Astrocyte (in vitro differentiated cells and primary cell): Measurements from ENCODE around the gene FBXL14. TPM values are rescaled to one million over a fixed set of nuclear protein-coding genes. Genes with fewer than 3 reads are reported as not detected.

ENCODE experiments used
- DNase-seq: peaks from one replicate; pipeline ENCODE4 v3.0.0-alpha.2; 2010; ENCODE audit warnings: low read depth
- FAIRE-seq: peaks from 2 replicates; lab custom pipeline; 2011; peaks lifted over from hg19 to GRCh38; lab: Jason Lieb, UNC
- H2AFZ ChIP-seq: 2 replicates; pipeline ENCODE4 v1.6.0; 2012; ENCODE audit warnings: low read depth, low read length, inconsistent platforms
- H3K27ac ChIP-seq: 2 replicates; pipeline ENCODE4 v1.5.1; 2011; ENCODE audit warnings: low read depth, low read length, inconsistent platforms
- H3K27me3 ChIP-seq: 2 replicates; pipeline ENCODE4 v1.6.0; 2011; ENCODE audit warnings: low read length, inconsistent platforms; ENCODE audit not compliant: insufficient read depth
- H3K36me3 ChIP-seq: 2 replicates; pipeline ENCODE4 v1.5.1; 2011; ENCODE audit warnings: low read length, inconsistent platforms; ENCODE audit not compliant: insufficient read depth
- H3K4me1 ChIP-seq: 2 replicates; pipeline ENCODE4 v1.5.1; 2011; ENCODE audit warnings: low read length, inconsistent platforms; ENCODE audit not compliant: insufficient read depth
- H3K4me2 ChIP-seq: 2 replicates; pipeline ENCODE4 v1.6.0; 2012; ENCODE audit warnings: low read length, inconsistent platforms
- H3K4me3 ChIP-seq: 2 replicates; pipeline ENCODE4 v1.5.1; 2011; ENCODE audit warnings: low read depth, mild to moderate bottlenecking, low read length, inconsistent platforms; ENCODE audit not compliant: insufficient read depth
- H3K79me2 ChIP-seq: 2 replicates; pipeline ENCODE4 v1.6.0; 2012; ENCODE audit warnings: mild to moderate bottlenecking, low read length, inconsistent platforms; ENCODE audit not compliant: insufficient read depth
- H3K9ac ChIP-seq: 2 replicates; pipeline ENCODE4 v1.6.0; 2012; ENCODE audit warnings: mild to moderate bottlenecking, low read length, inconsistent platforms
- H3K9me3 ChIP-seq: 2 replicates; pipeline ENCODE4 v1.5.1; 2012; ENCODE audit warnings: low read depth, mild to moderate bottlenecking, low read length, inconsistent platforms; ENCODE audit not compliant: insufficient read depth
- H4K20me1 ChIP-seq: 2 replicates; pipeline ENCODE4 v1.6.0; 2012; ENCODE audit warnings: low read length, inconsistent platforms; ENCODE audit not compliant: insufficient read depth
- H3K27ac Mint-ChIP-seq: one replicate; pipeline ENCODE4 v1.8.0; 2021; ENCODE audit warnings: mild to moderate bottlenecking, mixed read lengths; ENCODE audit not compliant: unreplicated experiment
- H3K27me3 Mint-ChIP-seq: one replicate; pipeline ENCODE4 v1.8.0; 2021; ENCODE audit warnings: low read depth, mixed read lengths; ENCODE audit not compliant: unreplicated experiment
- H3K36me3 Mint-ChIP-seq: one replicate; pipeline ENCODE4 v1.8.0; 2021; ENCODE audit warnings: low read depth, mixed read lengths; ENCODE audit not compliant: unreplicated experiment
- H3K4me1 Mint-ChIP-seq: one replicate; pipeline ENCODE4 v1.8.0; 2021; ENCODE audit warnings: low read depth, mixed read lengths; ENCODE audit not compliant: unreplicated experiment
- H3K4me3 Mint-ChIP-seq: one replicate; pipeline ENCODE4 v1.8.0; 2021; ENCODE audit warnings: mild to moderate bottlenecking, moderate library complexity, mixed read lengths; ENCODE audit not compliant: unreplicated experiment
- H3K9me3 Mint-ChIP-seq: one replicate; pipeline ENCODE4 v1.8.0; 2021; ENCODE audit warnings: mild to moderate bottlenecking, mixed read lengths; ENCODE audit not compliant: unreplicated experiment
- CTCF ChIP-seq: IDR thresholded peaks from 2 replicates; pipeline ENCODE4 v1.5.1; 2011; ENCODE audit warnings: low read depth, mild to moderate bottlenecking, inconsistent platforms, low read length, moderate library complexity; ENCODE audit not compliant: insufficient read depth
- EZH2 ChIP-seq: IDR thresholded peaks from 2 replicates; pipeline ENCODE4 v1.6.1; 2012; ENCODE audit warnings: mild to moderate bottlenecking, low read length, inconsistent platforms; ENCODE audit not compliant: insufficient read depth
- total RNA-seq: library from RNA; stranded (reverse); gene quantifications from 2 replicates; pipeline ENCODE4 v1.2.1, GENCODE V29; 2021

The FBXL14 gene
- total RNA-seq, 1 donor from 2014 or later = 9.2 TPM

GRCh38 chr12:1590221-1590979, 4.0 kb downstream of the FBXL14 start:
- Histone ChIP-seq H3K9me3 (no peaks in the 10 kb centered on the region), H3K4me2 (peak overlapping the region; percentile 98), H3K9ac (peak overlapping the region; percentile 67), H4K20me1 (peaks cover 54% of the 10 kb centered on the region), H3K36me3 (no peaks in the 10 kb centered on the region), H3K4me1 (peaks cover 59% of the 10 kb centered on the region), H3K27me3 (no peaks in the 10 kb centered on the region), H3K79me2 (peaks cover 79% of the 10 kb centered on the region), H2AFZ (no peak overlapping the region), H3K27ac (peak overlapping the region; percentile 50), H3K4me3 (peak overlapping the region; percentile 56)
- TF ChIP-seq EZH2 = no peak
- TF ChIP-seq CTCF = no peak
- H3K9me3 Mint-ChIP-seq = no peaks in the 10 kb centered on the region
- FAIRE-seq = no peak
- H3K27ac Mint-ChIP-seq = peak overlapping the region; percentile 78
- no peaks in the 10 kb centered on the region for H3K27me3 Mint-ChIP-seq
- peaks cover 2% of the 10 kb centered on the region for H3K36me3 Mint-ChIP-seq
- H3K4me1 Mint-ChIP-seq = peaks cover 40% of the 10 kb centered on the region
- peak overlapping the region; percentile 86 for H3K4me3 Mint-ChIP-seq
- peak; percentile 90 for DNase-seq

- Histone ChIP-seq H3K79me2 (peaks cover 79% of the 10 kb centered on the region), H3K36me3 (no peaks in the 10 kb centered on the region), H3K27ac (no peak overlapping the region), H4K20me1 (peaks cover 59% of the 10 kb centered on the region), H2AFZ (no peak overlapping the region), H3K4me2 (peak overlapping the region; percentile 38), H3K9ac (no peak overlapping the region), H3K9me3 (no peaks in the 10 kb centered on the region), H3K4me1 (peaks cover 53% of the 10 kb centered on the region), H3K4me3 (no peak overlapping the region), H3K27me3 (no peaks in the 10 kb centered on the region)
- Mint-ChIP-seq H3K9me3 (no peaks in the 10 kb centered on the region), H3K4me1 (peaks cover 38% of the 10 kb centered on the region), H3K36me3 (peaks cover 2% of the 10 kb centered on the region), H3K27ac (no peak overlapping the region), H3K27me3 (no peaks in the 10 kb centered on the region), H3K4me3 (no peak overlapping the region)
- FAIRE-seq = no peak
- TF ChIP-seq EZH2 = no peak
- TF ChIP-seq CTCF = no peak
- no peak for DNase-seq
These were observed 5.8 kb downstream of the FBXL14 start for GRCh38 chr12:1588575-1588947.

- peaks cover 54% of the 10 kb centered on the region for H4K20me1 ChIP-seq
- H3K79me2 ChIP-seq = peaks cover 74% of the 10 kb centered on the region
- Mint-ChIP-seq H3K27me3 (no peaks in the 10 kb centered on the region), H3K4me3 (peak overlapping the region; percentile 55), H3K36me3 (peaks cover 2% of the 10 kb centered on the region), H3K9me3 (no peaks in the 10 kb centered on the region), H3K27ac (no peak overlapping the region), H3K4me1 (peaks cover 41% of the 10 kb centered on the region)
- H3K27me3 ChIP-seq = no peaks in the 10 kb centered on the region
- no peak overlapping the region for H3K27ac ChIP-seq
- TF ChIP-seq CTCF (no peak), EZH2 (no peak)
- FAIRE-seq = no peak
- no peak overlapping the region for H2AFZ ChIP-seq
- no peak overlapping the region for H3K9ac ChIP-seq
- no peaks in the 10 kb centered on the region for H3K36me3 ChIP-seq
- DNase-seq = no peak
- H3K4me1 ChIP-seq = peaks cover 48% of the 10 kb centered on the region
- H3K4me2 ChIP-seq = peak overlapping the region; percentile 38
- H3K4me3 ChIP-seq = no peak overlapping the region
- H3K9me3 ChIP-seq = no peaks in the 10 kb centered on the region
These were observed 6.3 kb downstream of the FBXL14 start for GRCh38 chr12:1587927-1588574.
